G401 (cell line): ENCODE data around the gene PRRC2C. TPM values are rescaled to one million over a fixed set of nuclear protein-coding genes. Genes with fewer than 3 reads are reported as not detected.

Source experiments
- DNase-seq: peaks from one replicate; pipeline ENCODE4 v3.0.0-alpha.2; 2015; ENCODE audit warnings: low spot score
- in situ Hi-C: cut with HindIII; loops from 2 replicates; pipeline ENCODE4 v1.10.0; 2016; ENCODE audit warnings: low sequenced_read_pairs, mixed read lengths
- total RNA-seq: library from RNA; depleted of rRNA; stranded (reverse); fragments of >200 nt; shearing (Covaris generic); gene quantifications from 2 replicates; pipeline ENCODE4 v1.2.3, GENCODE V29; 2014; rRNA removed

The PRRC2C gene
- total RNA-seq, 1 experiment from 2014 or later, result 33.4 TPM

- in situ Hi-C loops, result no loop called here
- DNase-seq, result no peak
These were observed 136.8 kb downstream of the PRRC2C start, which contains the start of gene MYOCOS for GRCh38 chr1:171622152-171622462. Gene MYOCOS (plus strand): TSS chr1:171622243. CDS start chr1:171623884, 1,641 bp downstream.

DNA sequence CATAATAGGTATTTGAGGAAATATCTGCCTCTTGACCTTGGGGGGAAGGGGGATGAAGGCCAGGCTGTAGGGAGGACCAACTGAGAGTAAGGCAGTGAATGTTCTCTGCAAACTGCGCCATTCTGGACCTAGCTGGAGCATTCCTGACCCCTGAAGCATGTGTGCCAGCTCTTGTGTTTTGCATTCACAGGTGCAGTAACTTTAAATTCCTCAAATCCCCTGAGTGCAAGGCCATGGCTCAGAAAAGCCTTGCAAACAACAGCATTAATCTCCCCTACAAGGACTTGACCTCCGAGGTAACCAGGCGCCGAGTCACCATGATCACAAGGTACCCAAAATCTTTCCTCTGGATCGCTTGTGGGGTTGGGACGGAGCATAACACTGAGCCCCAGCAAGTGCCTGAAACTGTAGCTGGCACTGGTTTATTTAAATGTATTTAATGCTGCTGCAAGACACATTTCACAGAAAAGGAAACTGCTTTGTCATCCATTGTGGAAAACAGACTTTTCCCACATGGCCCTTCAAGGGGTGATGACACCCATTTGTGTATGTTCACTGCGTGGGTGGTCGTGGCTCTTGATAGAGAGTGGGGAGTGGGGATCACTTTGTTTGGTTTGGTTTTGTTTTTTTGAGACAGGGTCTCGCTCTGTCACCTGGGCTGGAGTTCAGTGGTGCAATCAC, 138.5 kb downstream of the PRRC2C start:
- DNase-seq, result no peak
- in situ Hi-C loops, result no loop called here

GRCh38 chr1:171625225-171625624, 139.9 kb downstream of the PRRC2C start:
- no peak for DNase-seq
- in situ Hi-C loops, result no loop called here

DNA sequence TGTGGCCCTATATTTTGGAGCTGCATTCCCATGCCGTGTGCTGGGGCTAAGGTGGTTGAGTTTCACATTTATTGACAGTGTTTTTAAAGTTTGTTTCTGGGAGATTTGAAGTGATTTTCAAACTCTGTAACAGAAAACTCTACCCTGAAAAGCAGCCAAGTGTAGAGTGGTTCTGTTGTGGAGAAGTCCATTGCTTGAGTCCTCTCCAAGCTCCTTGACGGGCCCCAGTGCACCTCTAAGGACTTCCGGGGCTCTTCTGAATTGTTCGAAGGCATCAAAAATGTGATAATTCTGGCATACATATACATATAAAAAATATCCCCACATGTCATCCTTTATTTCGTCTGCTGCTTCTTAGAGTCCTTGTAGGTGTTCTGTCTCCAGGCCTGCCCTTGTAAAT, 141.7 kb downstream of the PRRC2C start:
- in situ Hi-C loops, result no loop called here
- no peak for DNase-seq

- in situ Hi-C loops, result no loop called here
- DNase-seq, result no peak
These were observed 142.9 kb downstream of the PRRC2C start for GRCh38 chr1:171628225-171628624.

GRCh38 chr1:171635661-171636060, 150.3 kb downstream of the PRRC2C start:
- in situ Hi-C loops, result no loop called here
- DNase-seq, result peak; percentile 78

DNA sequence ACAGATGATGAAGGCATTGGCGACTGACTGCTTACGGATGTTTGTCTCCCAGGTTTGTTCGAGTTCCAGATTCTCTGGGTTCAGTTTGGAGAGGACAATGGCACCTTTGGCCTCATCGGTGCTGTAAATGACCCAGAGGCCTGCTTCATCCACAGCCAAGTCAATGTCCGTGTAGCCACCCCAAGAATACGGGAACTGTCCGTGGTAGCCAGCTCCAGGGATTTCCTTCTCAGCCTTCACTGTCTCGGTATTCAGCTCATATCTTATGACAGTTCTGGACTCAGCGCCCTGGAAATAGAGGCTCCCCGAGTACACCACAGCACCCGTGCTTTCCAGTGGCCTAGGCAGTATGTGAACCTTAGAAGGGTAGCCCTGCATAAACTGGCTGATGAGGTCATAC, 150.8 kb downstream of the PRRC2C start:
- DNase-seq, result no peak
- in situ Hi-C loops, result no loop called here

- in situ Hi-C loops, result no loop called here
- DNase-seq, result no peak
These were observed 152.7 kb downstream of the PRRC2C start for GRCh38 chr1:171637928-171638576.

GRCh38 chr1:171640225-171640624, 154.9 kb downstream of the PRRC2C start:
- in situ Hi-C loops, result no loop called here
- DNase-seq, result no peak

- in situ Hi-C loops, result no loop called here
- no peak for DNase-seq
These were observed 155.9 kb downstream of the PRRC2C start for GRCh38 chr1:171641076-171641864.

GRCh38 chr1:171642197-171642596, 156.9 kb downstream of the PRRC2C start:
- no peak for DNase-seq
- in situ Hi-C loops, result no loop called here

Other genes starting within 250 kb of the PRRC2C start
- gene FMO1, start 237.0 kb upstream of the PRRC2C start, total RNA-seq, result 83.2 and 83.8 TPM in 2 replicates
- gene FMO4, start 171.3 kb upstream of the PRRC2C start, total RNA-seq, result 7.4 and 12.8 TPM in 2 replicates
- gene MYOCOS, start 136.7 kb downstream of the PRRC2C start, total RNA-seq, result not detected in 2 replicates
- gene MYOC, start 167.2 kb downstream of the PRRC2C start, total RNA-seq, result 84.2 and 106 TPM in 2 replicates